HG03060 (cell line): ENCODE results near the gene CRIP3.

ENCODE experiments used
- ATAC-seq: cut with Tn5 transposase; IDR thresholded peaks from one replicate; pipeline ENCODE4 v1.9.1; 2021; ENCODE audit warnings: low read depth, moderate number of reproducible peaks; ENCODE audit not compliant: unreplicated experiment

The CRIP3 gene

DNA sequence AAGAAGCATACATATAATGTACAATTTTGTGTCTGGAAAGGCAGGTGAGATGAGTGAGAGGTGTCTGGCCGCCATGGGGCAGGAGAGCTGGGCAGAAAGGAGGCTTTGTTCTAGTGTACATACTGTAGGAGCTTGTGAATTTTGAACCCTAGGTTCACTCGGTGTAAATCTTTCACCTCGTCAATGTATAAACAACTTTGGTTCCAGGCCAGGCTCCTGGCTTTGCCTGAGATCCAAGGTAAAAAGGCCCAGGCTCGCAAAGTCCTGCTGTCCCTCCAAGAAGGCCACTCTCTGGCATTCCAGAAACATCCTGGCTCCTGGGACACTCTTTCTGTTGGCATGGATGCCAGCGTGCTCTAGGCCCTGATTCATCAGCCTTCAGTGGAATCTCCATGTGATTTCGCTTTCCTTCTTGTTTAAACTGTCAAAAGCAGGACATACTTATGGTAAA is 17.7 kb downstream of the CRIP3 start:
- ATAC-seq, result no peak

DNA sequence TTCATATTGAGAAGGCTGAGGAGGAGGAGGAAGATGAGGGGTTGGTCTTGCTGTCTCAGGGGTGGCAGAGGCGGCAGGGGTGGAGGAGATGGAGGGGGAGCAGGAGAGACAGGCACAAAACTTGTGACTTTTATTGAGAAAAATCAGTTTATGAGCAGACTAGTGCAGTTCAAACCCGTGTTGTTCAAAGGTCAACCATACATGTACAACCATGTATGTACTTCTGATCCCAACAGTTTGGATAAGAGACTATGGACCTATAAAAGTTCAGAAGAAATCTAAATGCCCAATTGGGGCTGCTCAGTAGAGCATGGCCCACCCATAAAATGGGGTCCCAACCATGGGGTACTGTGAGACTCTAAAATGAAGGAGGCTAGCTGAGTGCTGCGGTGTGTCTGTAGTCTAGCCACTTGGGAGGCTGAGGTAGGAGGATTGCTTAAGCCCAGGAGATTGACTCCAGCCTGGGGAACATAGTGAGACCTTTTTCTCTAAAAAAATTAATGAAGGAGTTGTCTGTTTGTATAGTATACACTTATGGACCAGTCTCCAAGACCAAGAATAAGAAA is 18.2 kb downstream of the CRIP3 start:
- no peak for ATAC-seq

GRCh38 chr6:43287717-43288679 is 20.6 kb downstream of the CRIP3 start:
- ATAC-seq, result no peak

DNA sequence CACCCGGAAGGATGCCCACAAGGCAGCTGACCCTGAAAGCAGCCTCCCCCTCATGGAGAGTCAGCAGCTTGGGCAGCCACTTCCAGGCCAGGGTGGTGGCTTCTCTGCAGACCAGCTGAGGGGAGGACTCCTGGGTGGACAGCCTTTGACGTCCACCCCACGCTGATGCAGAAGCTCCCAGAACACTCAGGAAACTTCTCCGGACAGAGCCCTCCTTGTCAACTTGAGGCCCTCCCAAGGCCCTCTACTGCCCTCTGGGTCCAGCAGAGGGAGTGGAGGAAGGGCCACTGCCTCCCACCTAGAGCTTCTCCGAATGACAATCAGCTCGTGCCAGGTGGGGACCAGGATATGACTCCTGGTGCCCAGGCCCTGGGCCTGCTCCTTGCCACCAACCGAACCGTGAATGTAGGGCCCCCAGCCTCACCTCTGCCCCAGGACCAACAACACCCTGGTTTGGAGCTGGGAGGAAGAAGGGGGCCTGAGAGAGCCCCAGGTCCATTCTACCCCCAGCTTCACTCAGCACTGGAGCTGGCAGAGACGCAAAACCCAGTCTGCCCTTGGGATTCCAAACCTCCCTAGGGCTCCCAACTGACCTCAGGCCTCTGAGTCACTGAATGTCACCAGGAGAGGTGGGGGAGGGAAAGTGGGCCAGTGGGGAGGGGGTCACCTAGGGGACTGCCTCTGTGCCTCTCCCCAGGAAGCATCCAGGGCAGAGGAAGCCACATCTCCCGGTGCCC is 21.5 kb downstream of the CRIP3 start:
- ATAC-seq, result no peak

- no peak for ATAC-seq
Observed at GRCh38 chr6:43286456-43286979, 22.1 kb downstream of the CRIP3 start.

GRCh38 chr6:43285832-43286231 is 22.8 kb downstream of the CRIP3 start:
- ATAC-seq, result no peak

DNA sequence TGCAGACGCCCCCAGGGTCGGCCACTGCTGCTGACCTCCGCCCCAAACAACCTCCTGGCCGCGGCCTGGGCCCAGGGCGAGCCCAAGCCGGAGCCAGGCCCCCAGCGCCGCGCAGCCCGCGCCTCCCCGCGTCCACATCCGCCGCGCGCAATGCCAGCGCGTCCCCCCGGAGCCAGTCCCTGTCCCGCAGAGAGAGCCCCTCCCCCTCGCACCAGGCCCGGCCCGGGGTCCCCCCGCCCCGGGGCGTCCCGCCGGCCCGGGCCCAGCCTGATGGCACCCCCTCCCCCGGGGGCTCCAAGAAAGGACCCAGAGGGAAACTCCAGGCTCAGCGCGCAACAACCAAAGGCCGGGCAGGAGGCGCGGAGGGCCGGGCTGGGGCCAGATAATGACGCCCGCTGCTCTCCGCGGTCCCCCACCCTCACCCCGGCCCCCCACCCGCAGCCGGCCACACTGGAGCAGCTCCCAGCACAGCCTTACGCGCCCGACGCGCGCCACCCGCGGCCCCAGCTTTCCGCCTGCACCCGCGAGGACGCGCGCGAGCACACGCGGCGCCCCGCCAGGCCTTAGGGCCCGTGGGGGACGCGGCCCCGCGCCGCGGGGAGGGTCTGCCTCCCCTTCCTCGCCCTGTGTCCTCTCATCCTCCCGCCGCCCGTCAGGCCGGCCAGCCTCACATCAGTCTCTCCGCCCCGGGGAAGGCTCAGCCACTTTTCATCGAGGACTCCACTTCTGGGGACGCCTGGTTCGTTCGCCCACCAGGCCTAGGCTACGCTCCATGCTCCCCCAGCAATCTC is 23.4 kb downstream of the CRIP3 start:
- no peak for ATAC-seq

DNA sequence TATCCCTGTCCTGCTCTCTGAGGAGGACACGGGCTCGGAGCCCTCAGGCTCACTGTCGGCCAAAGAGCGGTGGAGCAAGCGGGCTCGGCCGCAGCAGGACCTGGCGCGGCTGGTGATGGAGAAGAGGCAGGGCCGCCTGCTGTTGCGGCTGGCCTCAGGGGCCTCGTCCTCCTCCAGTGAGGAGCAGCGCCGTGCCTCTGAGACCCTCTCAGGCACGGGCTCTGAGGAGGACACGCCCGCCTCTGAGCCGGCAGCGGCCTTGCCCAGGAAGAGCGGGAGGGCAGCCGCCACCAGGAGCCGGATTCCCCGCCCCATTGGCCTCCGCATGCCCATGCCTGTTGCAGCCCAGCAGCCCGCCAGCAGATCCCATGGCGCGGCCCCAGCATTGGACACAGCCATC is 24.7 kb downstream of the CRIP3 start:
- no peak for ATAC-seq

GRCh38 chr6:43283514-43283901 is 25.1 kb downstream of the CRIP3 start:
- ATAC-seq, result no peak

GRCh38 chr6:43282636-43283513 is 25.8 kb downstream of the CRIP3 start:
- no peak for ATAC-seq

DNA sequence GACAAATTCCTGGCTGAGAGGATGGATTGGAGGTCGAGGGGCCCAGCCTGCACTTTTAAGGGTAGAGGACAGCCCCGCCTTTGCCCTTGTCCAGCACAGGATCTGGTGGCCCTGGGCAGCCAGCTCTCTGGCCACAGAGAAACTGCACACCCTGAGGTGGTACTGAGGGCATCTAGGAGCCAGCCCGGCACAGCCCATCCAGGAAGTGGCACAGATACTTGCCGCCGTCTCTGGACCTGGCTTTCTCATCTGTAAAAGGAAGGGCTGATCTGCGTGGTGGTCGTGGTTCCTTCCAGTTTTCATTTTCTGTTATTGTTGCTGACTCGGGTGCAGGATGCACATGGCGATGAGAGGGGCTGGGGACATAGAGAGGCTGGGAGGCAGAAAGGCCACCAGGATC is 26.6 kb downstream of the CRIP3 start:
- ATAC-seq, result no peak

- no peak for ATAC-seq
Observed at GRCh38 chr6:43280234-43280633, 28.4 kb downstream of the CRIP3 start.

DNA sequence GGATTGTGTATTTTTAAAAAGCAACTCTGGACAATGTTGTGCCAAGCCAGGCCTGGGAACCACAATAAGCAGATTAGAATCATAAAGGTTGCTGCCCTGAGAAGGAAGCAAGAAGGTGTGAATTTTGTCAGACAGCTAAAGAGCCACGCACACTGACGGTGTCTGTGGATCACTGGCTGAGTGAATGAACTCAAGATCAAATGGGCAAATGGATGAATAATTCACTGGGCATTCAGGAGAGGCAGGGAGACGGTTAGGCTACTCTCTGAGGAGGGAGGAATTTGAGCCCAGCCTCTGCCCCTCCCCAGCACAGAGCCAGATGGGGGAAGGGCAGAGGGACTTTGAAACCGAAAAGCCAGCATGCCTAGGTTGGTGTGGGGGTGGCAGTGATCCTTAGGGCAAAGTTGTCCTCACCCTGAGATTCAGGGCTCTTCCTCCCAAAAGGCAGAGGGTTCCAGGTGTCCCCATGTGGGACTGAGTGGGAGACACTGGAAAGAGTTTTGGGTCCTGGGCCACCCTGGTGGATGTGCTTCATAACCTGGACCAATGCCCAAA is 30.0 kb downstream of the CRIP3 start:
- ATAC-seq, result no peak

DNA sequence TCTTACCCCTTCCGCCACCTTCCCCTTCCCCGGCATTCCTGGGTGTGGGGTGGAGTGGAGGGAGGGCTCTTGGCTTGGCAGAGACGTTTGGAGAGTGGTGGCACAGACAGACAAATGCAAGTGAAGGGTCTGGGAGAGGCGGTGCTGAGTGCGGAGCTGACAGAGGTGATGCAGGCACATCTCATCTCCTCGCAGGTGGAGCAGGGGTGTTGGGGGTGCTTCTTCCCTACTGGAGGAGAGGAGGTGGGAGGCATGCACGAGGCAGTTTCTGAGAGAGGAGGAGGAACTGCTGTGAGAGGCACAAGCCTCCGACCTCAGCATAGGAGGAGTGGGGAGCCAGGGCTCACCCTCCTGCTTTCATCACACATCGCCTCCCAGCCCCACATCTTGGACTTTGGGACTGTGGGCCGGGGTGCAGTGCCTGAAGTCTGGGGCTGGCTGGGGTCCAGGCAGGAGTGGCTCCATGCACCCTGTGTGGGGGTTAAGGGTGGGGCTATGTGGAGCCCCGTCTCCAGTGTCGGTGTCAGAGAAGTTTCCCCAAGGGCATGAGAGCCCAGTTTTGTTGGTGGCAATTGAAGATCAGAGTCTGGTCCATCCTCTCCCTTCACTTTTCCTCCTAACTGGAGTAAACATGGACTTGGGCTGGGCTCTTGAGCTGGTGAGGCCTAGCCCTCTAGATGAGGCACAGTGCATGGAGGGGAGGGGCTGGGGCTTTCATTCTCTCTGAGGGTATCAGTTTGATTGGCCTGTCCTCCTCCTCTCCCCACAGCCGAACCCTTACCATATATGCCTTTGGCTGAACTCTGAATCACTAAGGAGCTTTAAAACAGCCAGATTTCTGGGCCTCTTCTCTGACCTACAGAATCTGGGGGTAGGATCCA is 30.7 kb downstream of the CRIP3 start:
- no peak for ATAC-seq

GRCh38 chr6:43277306-43277642 is 31.4 kb downstream of the CRIP3 start:
- ATAC-seq, result no peak

DNA sequence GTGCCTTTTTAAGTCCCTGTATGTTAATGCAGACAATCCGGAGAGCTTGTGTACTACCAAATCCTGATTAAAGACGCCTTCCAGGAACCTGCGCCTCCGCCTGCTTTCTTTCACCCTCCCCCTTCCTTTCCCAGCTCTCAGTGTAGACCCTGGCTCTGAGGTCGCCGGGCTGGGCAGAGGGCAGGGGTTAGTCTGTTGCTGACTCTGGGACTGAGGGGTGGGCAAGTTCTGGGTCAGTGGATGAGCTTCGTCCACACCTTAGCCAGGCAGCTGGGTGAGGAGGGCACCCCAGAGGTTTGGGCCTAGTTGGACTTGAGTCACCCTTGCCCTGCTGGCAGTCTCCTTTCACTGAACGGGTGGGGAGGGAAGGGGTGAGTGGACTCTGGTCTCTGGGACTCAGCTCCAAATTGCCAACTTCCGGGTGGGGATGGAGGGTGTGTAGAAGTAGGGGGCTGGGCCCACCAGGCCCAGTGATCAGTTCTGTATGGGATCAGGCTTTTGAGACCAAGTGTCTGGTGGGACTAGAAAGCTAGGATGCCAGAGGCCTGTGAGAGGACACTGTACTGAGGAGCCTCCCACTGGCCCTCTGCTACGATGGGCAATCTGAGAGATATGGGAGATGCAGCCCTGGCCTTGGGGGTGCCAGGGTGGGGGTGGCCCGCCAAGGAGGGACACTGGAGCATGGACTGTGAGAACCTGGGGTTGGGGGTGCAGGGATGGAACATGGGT is 31.9 kb downstream of the CRIP3 start:
- no peak for ATAC-seq

DNA sequence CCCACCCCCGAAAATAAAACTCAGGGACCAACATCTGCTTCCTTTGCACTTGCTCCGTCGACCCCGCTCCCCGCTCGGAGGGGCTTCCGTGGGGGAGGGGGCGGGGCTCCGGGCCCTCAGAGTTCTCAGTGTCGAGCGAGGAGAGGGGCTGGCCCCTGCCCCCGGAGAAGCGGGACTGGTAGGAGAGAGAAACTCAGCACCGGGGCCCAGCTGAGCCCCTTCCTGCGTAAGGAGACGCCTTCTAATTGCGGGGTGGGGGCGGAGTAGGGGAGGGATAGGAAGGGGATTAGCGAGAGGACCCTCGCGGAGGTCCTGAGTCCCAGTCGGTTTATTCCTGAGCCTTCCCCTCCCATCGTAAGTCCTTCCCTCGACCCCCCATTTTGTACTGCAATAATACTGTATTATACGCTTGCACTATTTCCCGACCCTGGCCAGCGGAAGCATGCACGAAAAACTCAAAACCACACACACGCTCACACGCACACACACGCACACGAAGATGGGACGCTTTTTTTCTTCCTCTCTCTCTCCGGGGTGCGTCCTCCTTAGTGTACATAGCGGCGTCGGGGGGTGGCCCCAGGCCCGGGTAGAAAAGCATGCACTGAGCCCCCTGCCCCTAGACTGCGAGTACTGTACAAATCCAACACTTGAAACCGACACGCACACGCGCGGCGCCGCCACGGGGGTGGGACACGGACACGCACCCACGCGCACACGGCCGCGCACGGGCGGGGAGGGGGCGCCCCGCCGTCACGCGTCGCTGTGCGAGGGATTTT is 32.6 kb downstream of the CRIP3 start:
- no peak for ATAC-seq
